Uterus (tissue), 2 donors: Measurements from ENCODE around the gene PLD1.

Experiments used
- POLR2A ChIP-seq, 2 donors: fragments of 450-650 bp; IDR thresholded peaks; one replicate each; pipeline ENCODE4 v1.6.1; 2016; ENCODE audit warnings: antibody characterized with exemption in 2 of 2, mild to moderate bottlenecking in 1 of 2, moderate library complexity in 1 of 2
- TF ChIP-seq, protein P1 (sequence below), 4 experiments: fragments of 200-600 bp in 2 of 4; fragments of 450-650 bp in 2 of 4; sonication (generic) in 2 of 4; IDR thresholded peaks; one replicate each; pipeline ENCODE4 v1.5.1; 2016 to 2019; ENCODE audit warnings: antibody characterized with exemption in 4 of 4, mild to moderate bottlenecking in 2 of 4, moderate library complexity in 1 of 4

- TF ChIP-seq, protein P1, sequence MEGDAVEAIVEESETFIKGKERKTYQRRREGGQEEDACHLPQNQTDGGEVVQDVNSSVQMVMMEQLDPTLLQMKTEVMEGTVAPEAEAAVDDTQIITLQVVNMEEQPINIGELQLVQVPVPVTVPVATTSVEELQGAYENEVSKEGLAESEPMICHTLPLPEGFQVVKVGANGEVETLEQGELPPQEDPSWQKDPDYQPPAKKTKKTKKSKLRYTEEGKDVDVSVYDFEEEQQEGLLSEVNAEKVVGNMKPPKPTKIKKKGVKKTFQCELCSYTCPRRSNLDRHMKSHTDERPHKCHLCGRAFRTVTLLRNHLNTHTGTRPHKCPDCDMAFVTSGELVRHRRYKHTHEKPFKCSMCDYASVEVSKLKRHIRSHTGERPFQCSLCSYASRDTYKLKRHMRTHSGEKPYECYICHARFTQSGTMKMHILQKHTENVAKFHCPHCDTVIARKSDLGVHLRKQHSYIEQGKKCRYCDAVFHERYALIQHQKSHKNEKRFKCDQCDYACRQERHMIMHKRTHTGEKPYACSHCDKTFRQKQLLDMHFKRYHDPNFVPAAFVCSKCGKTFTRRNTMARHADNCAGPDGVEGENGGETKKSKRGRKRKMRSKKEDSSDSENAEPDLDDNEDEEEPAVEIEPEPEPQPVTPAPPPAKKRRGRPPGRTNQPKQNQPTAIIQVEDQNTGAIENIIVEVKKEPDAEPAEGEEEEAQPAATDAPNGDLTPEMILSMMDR (IDR thresholded peaks at IDR 0.05) = no peak
- TF ChIP-seq POLR2A (IDR thresholded peaks at IDR 0.05) = no peak
Observed at GRCh38 chr3:171694888-171695287, 115.4 kb downstream of the PLD1 start.
